ENCODE data around the gene CDH13.

CDH13 gene

DNA sequence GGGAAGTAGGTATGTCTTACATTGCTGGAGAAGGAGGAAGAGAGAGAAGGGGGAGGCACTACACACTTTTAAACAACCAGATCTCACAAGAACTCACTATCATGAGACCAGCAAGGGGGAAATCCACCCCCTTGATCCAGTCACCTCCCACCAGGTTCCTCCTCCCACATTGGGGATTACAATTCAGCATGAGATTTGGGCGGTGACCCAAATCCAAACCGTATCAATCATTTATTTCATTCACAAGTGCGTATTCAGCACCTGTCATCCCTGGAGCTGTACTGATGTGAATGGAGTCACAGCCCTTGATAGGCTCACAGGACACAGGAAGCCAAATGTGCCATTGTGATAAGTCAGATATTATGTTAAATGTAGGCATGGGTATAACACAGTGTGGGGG is 952.7 kb downstream of the CDH13 start:
- DNase-seq (ENCODE audit: low read depth), result no peak
- TF ChIP-seq, protein P1, sequence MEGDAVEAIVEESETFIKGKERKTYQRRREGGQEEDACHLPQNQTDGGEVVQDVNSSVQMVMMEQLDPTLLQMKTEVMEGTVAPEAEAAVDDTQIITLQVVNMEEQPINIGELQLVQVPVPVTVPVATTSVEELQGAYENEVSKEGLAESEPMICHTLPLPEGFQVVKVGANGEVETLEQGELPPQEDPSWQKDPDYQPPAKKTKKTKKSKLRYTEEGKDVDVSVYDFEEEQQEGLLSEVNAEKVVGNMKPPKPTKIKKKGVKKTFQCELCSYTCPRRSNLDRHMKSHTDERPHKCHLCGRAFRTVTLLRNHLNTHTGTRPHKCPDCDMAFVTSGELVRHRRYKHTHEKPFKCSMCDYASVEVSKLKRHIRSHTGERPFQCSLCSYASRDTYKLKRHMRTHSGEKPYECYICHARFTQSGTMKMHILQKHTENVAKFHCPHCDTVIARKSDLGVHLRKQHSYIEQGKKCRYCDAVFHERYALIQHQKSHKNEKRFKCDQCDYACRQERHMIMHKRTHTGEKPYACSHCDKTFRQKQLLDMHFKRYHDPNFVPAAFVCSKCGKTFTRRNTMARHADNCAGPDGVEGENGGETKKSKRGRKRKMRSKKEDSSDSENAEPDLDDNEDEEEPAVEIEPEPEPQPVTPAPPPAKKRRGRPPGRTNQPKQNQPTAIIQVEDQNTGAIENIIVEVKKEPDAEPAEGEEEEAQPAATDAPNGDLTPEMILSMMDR (IDR thresholded peaks at IDR 0.05; ENCODE audit: control insufficient read depth, extremely low read depth, insufficient read depth), result no peak
- no peak overlapping the region for H3K4me3 ChIP-seq (ENCODE audit: low read depth, low read length)

- DNase-seq (ENCODE audit: low read depth), result no peak
- TF ChIP-seq, protein P1 (IDR thresholded peaks at IDR 0.05; ENCODE audit: control insufficient read depth, extremely low read depth, insufficient read depth), result no peak
- no peak overlapping the region for H3K4me3 ChIP-seq (ENCODE audit: low read depth, low read length)
These were observed 954.3 kb downstream of the CDH13 start for GRCh38 chr16:83581082-83581481.

DNA sequence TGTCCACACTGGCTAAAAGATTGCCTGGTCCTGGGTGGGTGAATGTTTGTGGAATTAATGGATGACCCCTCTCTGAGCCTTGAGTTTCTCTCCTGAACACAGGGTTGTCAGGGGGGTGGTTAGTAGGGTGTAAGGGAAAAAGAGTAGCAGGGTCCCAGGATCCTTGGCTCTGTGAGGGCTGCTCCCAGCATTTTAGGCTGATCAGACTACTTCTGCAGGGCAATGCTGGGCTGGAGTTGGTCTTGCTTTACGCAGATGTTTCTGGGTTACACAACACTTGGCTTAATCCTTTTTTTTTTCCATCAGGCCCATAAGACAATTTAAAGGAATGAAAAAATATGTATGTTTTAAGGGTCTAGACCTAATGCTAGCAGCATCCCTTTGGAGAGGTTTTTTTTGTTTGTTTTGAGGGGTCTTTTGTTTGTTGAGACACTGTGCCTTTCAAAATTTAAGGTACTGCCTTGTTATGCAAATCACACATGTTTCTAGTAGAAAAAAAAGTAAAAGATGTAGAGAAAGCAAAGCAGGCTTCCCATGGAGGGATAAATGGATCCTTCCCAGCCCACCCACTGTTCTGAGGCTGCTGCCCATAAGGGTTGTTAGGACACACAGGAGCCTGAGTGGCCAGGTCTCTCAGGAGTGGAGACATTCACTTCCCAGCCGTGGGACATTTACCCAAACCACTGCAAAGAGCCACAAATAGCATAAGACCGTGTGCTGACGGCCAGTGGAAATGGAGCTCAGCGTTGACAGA is 955.4 kb downstream of the CDH13 start:
- TF ChIP-seq, protein P1 (IDR thresholded peaks at IDR 0.05; ENCODE audit: control insufficient read depth, extremely low read depth, insufficient read depth), result no peak
- H3K4me3 ChIP-seq (ENCODE audit: low read depth, low read length), result no peak overlapping the region
- DNase-seq (ENCODE audit: low read depth), result no peak

DNA sequence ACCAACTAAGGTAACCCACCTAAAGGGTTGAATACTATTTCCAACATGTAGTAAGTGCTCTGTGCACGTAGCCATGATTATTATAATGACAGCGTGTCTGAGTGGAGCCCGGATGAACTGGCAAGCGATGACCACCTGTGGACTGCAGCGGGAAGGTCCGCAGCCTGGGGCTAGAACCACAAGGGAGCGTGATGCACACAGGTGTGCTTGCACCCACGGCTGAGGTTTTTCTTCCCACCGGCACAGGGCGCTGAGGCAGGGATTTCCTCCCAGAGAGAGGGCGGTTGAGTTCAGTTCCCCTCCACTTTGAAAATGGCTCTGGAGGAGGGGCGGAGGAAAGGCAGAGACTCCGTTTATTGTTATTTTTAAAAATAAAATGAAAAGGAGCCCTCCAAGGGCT is 959.3 kb downstream of the CDH13 start:
- TF ChIP-seq, protein P1 (IDR thresholded peaks at IDR 0.05; ENCODE audit: control insufficient read depth, extremely low read depth, insufficient read depth), result no peak
- no peak for DNase-seq (ENCODE audit: low read depth)

GRCh38 chr16:83586461-83587200 is 959.9 kb downstream of the CDH13 start:
- TF ChIP-seq, protein P1 (IDR thresholded peaks at IDR 0.05; ENCODE audit: control insufficient read depth, extremely low read depth, insufficient read depth), result no peak

More for the DNA sequence above, 959.3 kb downstream of the CDH13 start:
- H3K4me3 ChIP-seq (ENCODE audit: low read depth, low read length), result no peak overlapping the region

DNA sequence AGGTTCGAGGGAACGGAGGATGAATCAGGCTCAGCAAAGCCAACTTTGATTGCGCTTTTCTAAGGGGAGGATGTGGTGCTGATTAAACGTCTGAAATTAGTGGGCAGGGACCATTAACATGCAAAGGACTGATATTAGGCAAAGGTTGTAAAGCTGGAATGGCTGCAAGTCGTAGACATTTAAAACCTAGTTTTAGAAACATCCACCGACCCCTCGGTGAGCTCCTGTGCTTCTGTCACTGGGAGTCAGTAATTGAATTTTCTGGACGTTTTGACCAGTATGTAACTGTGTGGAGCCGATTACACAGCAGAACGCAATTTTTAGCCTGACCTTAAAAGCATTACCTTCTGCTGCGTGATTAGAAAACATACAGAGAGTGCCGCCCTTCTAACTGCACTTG is 960.4 kb downstream of the CDH13 start:
- DNase-seq (ENCODE audit: low read depth), result no peak
- TF ChIP-seq, protein P1 (IDR thresholded peaks at IDR 0.05; ENCODE audit: control insufficient read depth, extremely low read depth, insufficient read depth), result no peak
- H3K4me3 ChIP-seq (ENCODE audit: low read depth, low read length), result no peak overlapping the region

More at GRCh38 chr16:83586461-83587200, 959.9 kb downstream of the CDH13 start:
- no peak for DNase-seq (ENCODE audit: low read depth)
- H3K4me3 ChIP-seq (ENCODE audit: low read depth, low read length), result no peak overlapping the region

Measured in LNCaP clone FGC (cell line).